Testis (tissue), 2 donors: Measurements from ENCODE around the gene DYNLT3.

Source experiments
- POLR2A ChIP-seq: fragments of 450-650 bp; IDR thresholded peaks from one replicate; pipeline ENCODE4 v1.6.1; 2017; ENCODE audit warnings: antibody characterized with exemption, mild to moderate bottlenecking, moderate library complexity
- TF ChIP-seq, protein P1 (sequence below), 3 experiments: fragments of 450-650 bp in 2 of 3; fragments of 200-600 bp in 1 of 3; sonication (generic) in 1 of 3; IDR thresholded peaks; one replicate each; pipeline ENCODE4 v1.5.1; 2016 to 2019; ENCODE audit warnings: antibody characterized with exemption in 3 of 3, mild to moderate bottlenecking in 2 of 3, moderate library complexity in 1 of 3

GRCh38 chrX:37846558-37846933 is 825 bp downstream of the DYNLT3 start:
- TF ChIP-seq, protein P1, sequence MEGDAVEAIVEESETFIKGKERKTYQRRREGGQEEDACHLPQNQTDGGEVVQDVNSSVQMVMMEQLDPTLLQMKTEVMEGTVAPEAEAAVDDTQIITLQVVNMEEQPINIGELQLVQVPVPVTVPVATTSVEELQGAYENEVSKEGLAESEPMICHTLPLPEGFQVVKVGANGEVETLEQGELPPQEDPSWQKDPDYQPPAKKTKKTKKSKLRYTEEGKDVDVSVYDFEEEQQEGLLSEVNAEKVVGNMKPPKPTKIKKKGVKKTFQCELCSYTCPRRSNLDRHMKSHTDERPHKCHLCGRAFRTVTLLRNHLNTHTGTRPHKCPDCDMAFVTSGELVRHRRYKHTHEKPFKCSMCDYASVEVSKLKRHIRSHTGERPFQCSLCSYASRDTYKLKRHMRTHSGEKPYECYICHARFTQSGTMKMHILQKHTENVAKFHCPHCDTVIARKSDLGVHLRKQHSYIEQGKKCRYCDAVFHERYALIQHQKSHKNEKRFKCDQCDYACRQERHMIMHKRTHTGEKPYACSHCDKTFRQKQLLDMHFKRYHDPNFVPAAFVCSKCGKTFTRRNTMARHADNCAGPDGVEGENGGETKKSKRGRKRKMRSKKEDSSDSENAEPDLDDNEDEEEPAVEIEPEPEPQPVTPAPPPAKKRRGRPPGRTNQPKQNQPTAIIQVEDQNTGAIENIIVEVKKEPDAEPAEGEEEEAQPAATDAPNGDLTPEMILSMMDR (IDR thresholded peaks at IDR 0.05), result no peak
- no peak for TF ChIP-seq POLR2A
